VCaP (cell line): ENCODE results near the gene OSBPL3.

Source experiments
- H3K27ac ChIP-seq: fragments of 450-650 bp; 2 replicates; pipeline ENCODE4 v1.5.1; 2017
- CTCF ChIP-seq: fragments of 450-650 bp; conservative IDR thresholded peaks from 2 replicates; pipeline ENCODE4 v1.5.1; 2017; ENCODE audit warnings: mild to moderate bottlenecking, moderate library complexity

The OSBPL3 gene

GRCh38 chr7:24885716-24886115, 94.3 kb downstream of the OSBPL3 start:
- no peak for TF ChIP-seq CTCF
- no peak overlapping the region for H3K27ac ChIP-seq

GRCh38 chr7:24885305-24885704, 94.7 kb downstream of the OSBPL3 start:
- H3K27ac ChIP-seq, result no peak overlapping the region
- no peak for TF ChIP-seq CTCF

GRCh38 chr7:24884401-24884800, 95.6 kb downstream of the OSBPL3 start:
- no peak overlapping the region for H3K27ac ChIP-seq
- TF ChIP-seq CTCF, result no peak

- no peak overlapping the region for H3K27ac ChIP-seq
- TF ChIP-seq CTCF, result no peak
These were observed 96.4 kb downstream of the OSBPL3 start for GRCh38 chr7:24883622-24884013.

- TF ChIP-seq CTCF, result no peak
- H3K27ac ChIP-seq, result no peak overlapping the region
These were observed 96.9 kb downstream of the OSBPL3 start for GRCh38 chr7:24882989-24883621.

GRCh38 chr7:24881623-24882022, 98.4 kb downstream of the OSBPL3 start:
- TF ChIP-seq CTCF, result peak; percentile 14; the same call in 1 of the 2 replicates
- no peak overlapping the region for H3K27ac ChIP-seq

GRCh38 chr7:24880886-24881285, 99.1 kb downstream of the OSBPL3 start:
- no peak overlapping the region for H3K27ac ChIP-seq
- TF ChIP-seq CTCF, result no peak
